ENCODE results near the gene ZNF30. TPM values are rescaled to one million over a fixed set of nuclear protein-coding genes. Genes with fewer than 3 reads are reported as not detected.
"Not testable (repeated sequence)": the region's sequence is repeated elsewhere in the genome, so short reads cannot be mapped to it uniquely, and the experiment has no call there.

The ZNF30 gene
- total RNA-seq, result 1 to 10 TPM; 3.1 to 6.6 TPM

- DNase-seq (ENCODE audit: low spot score) (peak; percentile 91), ATAC-seq (peak; percentile 98 to 99)
- peaks cover 3 to 13% of the 10 kb centered on the region in 2 donors for H3K4me1 Mint-ChIP-seq (ENCODE audit: low read depth in 2 of 2)
- no peaks in the 10 kb centered on the region for H3K36me3 Mint-ChIP-seq
- no peaks in the 10 kb centered on the region for H3K9me3 Mint-ChIP-seq
- H3K27me3 Mint-ChIP-seq, result no peaks in the 10 kb centered on the region
- peak within 1 kb of the TSS; percentile 69 to 84 for H3K27ac Mint-ChIP-seq
- H3K4me3 Mint-ChIP-seq, result peak within 1 kb of the TSS; percentile 97
These were observed at the start of gene ZNF30 for GRCh38 chr19:34926685-34927375. Gene ZNF30, plus strand, starts transcription at chr19:34926903. Its CDS starts 3,045 bp downstream, at chr19:34929948.

DNA sequence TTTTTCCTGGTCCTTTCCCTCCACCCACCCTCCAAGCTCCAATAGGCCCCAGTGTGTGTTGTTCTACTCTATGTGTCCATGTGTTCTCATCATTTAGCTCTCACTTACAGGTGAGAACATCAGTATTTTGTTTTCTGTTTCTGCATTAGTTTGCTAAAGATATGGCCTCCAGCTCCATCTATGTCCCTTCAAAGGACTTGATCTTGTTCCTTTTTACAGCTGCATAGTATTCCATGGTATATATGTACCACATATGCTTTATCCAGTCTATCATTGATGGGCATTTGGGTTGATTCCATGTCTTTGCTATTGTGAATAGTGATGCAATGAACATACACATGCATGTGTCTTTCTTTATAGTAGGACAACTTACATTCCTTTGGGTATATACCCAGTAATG, 47.1 kb upstream of the ZNF30 start:
- DNase-seq (ENCODE audit: low spot score) (no peak), ATAC-seq (no peak)
- Mint-ChIP-seq H3K9me3 (peaks cover under 1% of the 10 kb centered on the region), H3K4me3 (no peak overlapping the region), H3K36me3 (peaks cover 13% of the 10 kb centered on the region), H3K4me1 (ENCODE audit: low read depth in 2 of 2) (no peaks in the 10 kb centered on the region), H3K27ac (no peak overlapping the region), H3K27me3 (peaks cover 6 to 15% of the 10 kb centered on the region in 2 donors)

- Mint-ChIP-seq H3K27ac (no peak overlapping the region), H3K27me3 (peaks cover 9 to 18% of the 10 kb centered on the region in 2 donors), H3K4me3 (no peak overlapping the region), H3K9me3 (peaks cover 5% of the 10 kb centered on the region), H3K4me1 (ENCODE audit: low read depth in 2 of 2) (no peaks in the 10 kb centered on the region), H3K36me3 (peaks cover 18% of the 10 kb centered on the region)
- ATAC-seq, result no peak
- no peak for DNase-seq (ENCODE audit: low spot score)
These were observed 46.7 kb upstream of the ZNF30 start for GRCh38 chr19:34880034-34880433.

DNA sequence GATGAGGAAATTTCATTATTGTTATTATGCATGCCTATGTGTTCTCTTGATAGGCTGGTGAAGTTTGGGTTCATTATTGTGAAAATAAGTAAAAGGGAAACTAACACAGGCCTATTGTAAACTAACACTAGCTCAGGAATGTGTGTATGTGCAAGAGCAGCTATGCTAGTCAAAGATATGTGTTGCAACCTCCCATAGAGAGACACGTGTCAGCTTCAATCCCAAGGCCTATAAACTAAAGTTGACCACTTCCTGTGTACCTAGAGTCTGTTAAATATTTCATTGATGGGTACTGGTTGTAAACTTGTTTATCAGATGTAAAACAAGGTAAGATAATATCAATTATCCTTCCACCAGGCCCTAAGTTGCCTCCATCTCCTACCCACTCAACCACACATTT, 44.7 kb upstream of the ZNF30 start:
- H3K9me3 Mint-ChIP-seq, result peaks cover 8% of the 10 kb centered on the region

GRCh38 chr19:34888091-34888490, 38.6 kb upstream of the ZNF30 start:
- no peak for DNase-seq (ENCODE audit: low spot score)
- no peaks in the 10 kb centered on the region for H3K4me1 Mint-ChIP-seq (ENCODE audit: low read depth in 2 of 2)
- H3K27ac Mint-ChIP-seq, result no peak overlapping the region
- peaks cover 23 to 36% of the 10 kb centered on the region in 2 donors for H3K27me3 Mint-ChIP-seq
- ATAC-seq, result no peak
- peaks cover 8% of the 10 kb centered on the region for H3K9me3 Mint-ChIP-seq
- H3K4me3 Mint-ChIP-seq, result no peak overlapping the region
- H3K36me3 Mint-ChIP-seq, result peaks cover 29% of the 10 kb centered on the region

More for the DNA sequence above, 44.7 kb upstream of the ZNF30 start:
- DNase-seq (ENCODE audit: low spot score), result no peak
- Mint-ChIP-seq H3K27me3 (peaks cover 12 to 18% of the 10 kb centered on the region in 2 donors), H3K4me1 (ENCODE audit: low read depth in 2 of 2) (no peaks in the 10 kb centered on the region), H3K27ac (no peak overlapping the region), H3K4me3 (no peak overlapping the region), H3K36me3 (peaks cover 31% of the 10 kb centered on the region)
- no peak for ATAC-seq

DNA sequence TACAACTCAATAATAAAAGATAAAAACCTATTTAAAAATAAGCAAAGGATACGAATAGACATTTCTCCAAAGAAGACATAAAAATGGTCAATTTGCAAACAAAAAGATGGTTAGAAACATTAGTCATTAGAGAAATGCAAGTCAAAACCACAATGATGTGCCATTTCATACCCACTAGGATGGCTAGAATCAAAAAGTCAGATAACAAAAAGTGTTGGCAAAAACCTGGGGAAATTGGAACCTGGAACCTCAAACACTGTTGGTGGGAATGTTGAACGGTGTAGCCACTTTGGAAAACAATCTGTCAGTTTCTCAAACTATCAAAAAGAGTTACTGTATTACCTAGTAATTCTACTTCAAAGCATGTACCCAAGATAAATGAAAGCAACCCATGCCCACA, 26.5 kb upstream of the ZNF30 start:
- ATAC-seq, result no peak
- Mint-ChIP-seq H3K9me3 (no peaks in the 10 kb centered on the region), H3K4me1 (ENCODE audit: low read depth in 2 of 2) (peaks cover 1% of the 10 kb centered on the region in 2 donors), H3K27me3 (peaks cover 10 to 31% of the 10 kb centered on the region in 2 donors), H3K27ac (no peak overlapping the region), H3K4me3 (no peak overlapping the region), H3K36me3 (peaks cover 5% of the 10 kb centered on the region)
- DNase-seq (ENCODE audit: low spot score), result no peak

- Mint-ChIP-seq H3K4me1 (ENCODE audit: low read depth in 2 of 2) (peaks cover 5% of the 10 kb centered on the region in 2 donors), H3K4me3 (no peak overlapping the region), H3K27ac (no peak overlapping the region), H3K9me3 (no peaks in the 10 kb centered on the region), H3K36me3 (peaks cover 5% of the 10 kb centered on the region), H3K27me3 (peaks cover 31 to 54% of the 10 kb centered on the region in 2 donors)
- no peak for DNase-seq (ENCODE audit: low spot score)
- ATAC-seq, result peak in 1 of 2 donors; percentile 36
These were observed 21.8 kb upstream of the ZNF30 start for GRCh38 chr19:34904664-34905527.

DNA sequence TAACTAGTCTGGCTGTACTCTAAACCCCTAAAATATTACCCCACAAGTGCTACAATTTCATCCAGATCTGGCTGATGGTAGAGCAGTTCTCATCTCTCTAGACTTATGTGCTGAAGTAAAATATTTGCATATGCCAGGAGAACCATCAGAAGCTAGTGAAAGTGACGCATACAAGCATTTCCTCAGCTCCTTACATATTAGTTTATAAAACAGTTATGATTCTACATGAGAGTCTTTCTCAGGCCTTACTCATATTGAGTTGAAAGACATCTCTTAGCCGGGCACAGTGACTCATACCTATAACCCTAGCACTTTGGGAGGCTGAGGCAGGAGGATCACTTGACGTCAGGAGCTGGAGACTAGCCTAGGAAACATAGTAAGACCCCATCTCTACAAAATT, 15.9 kb upstream of the ZNF30 start:
- no peak overlapping the region for H3K27ac Mint-ChIP-seq
- ATAC-seq, result no peak
- DNase-seq (ENCODE audit: low spot score), result no peak

GRCh38 chr19:34917144-34917543, 9.6 kb upstream of the ZNF30 start:
- not testable (repeated sequence) for H3K4me1 Mint-ChIP-seq (ENCODE audit: low read depth in 2 of 2); H3K36me3 Mint-ChIP-seq; H3K4me3 Mint-ChIP-seq; DNase-seq (ENCODE audit: low spot score); ATAC-seq; H3K27ac Mint-ChIP-seq
- peaks cover 5 to 11% of the 10 kb centered on the region in 2 donors for H3K27me3 Mint-ChIP-seq
- peaks cover 11% of the 10 kb centered on the region for H3K9me3 Mint-ChIP-seq

More for the DNA sequence above, 15.9 kb upstream of the ZNF30 start:
- H3K4me3 Mint-ChIP-seq, result no peak overlapping the region
- H3K9me3 Mint-ChIP-seq, result no peaks in the 10 kb centered on the region
- no peaks in the 10 kb centered on the region for H3K4me1 Mint-ChIP-seq (ENCODE audit: low read depth in 2 of 2)
- peaks cover 28 to 39% of the 10 kb centered on the region in 2 donors for H3K27me3 Mint-ChIP-seq
- H3K36me3 Mint-ChIP-seq, result no peaks in the 10 kb centered on the region

- Mint-ChIP-seq H3K36me3 (peaks cover 5% of the 10 kb centered on the region), H3K27ac (no peak overlapping the region), H3K27me3 (peaks cover 5 to 8% of the 10 kb centered on the region in 2 donors), H3K4me3 (no peak overlapping the region), H3K9me3 (peaks cover 11% of the 10 kb centered on the region), H3K4me1 (ENCODE audit: low read depth in 2 of 2) (no peaks in the 10 kb centered on the region)
- no peak for ATAC-seq
- DNase-seq (ENCODE audit: low spot score), result no peak
These were observed 8.5 kb upstream of the ZNF30 start for GRCh38 chr19:34918190-34918589.

DNA sequence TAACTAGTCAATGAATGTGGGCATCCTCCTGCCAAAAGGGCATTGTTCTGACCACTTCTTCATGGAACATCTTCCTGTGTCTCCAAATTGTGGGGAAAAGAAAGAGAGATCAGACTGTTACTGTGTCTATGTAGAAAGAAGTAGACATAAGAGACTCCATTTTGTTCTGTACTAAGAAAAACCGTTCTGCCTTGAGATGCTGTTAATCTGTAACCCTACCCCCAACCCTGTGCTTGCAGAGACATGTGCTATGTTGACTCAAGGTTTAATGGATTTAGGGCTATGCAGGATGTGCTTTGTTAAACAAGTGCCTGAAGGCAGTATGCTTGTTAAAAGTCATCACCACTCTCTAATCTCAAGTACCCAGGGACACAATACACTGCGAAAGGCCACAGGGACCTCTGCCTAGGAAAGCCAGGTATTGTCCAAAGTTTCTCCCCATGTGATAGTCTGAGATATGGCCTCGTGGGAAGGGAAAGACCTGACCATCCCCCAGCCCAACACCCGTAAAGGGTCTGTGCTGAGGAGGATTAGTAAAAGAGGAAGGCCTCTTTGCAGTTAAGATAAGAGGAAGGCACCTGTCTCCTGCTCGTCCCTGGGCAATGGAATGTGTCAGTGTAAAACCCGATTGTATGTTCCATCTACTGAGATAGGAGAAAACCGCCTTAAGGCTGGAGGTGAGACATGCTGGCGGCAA, 6.5 kb upstream of the ZNF30 start:
- H3K4me3 Mint-ChIP-seq; H3K36me3 Mint-ChIP-seq; H3K27me3 Mint-ChIP-seq; H3K4me1 Mint-ChIP-seq (ENCODE audit: low read depth in 2 of 2); H3K27ac Mint-ChIP-seq; ATAC-seq; DNase-seq (ENCODE audit: low spot score): not testable (repeated sequence)
- peaks cover 11% of the 10 kb centered on the region for H3K9me3 Mint-ChIP-seq

DNA sequence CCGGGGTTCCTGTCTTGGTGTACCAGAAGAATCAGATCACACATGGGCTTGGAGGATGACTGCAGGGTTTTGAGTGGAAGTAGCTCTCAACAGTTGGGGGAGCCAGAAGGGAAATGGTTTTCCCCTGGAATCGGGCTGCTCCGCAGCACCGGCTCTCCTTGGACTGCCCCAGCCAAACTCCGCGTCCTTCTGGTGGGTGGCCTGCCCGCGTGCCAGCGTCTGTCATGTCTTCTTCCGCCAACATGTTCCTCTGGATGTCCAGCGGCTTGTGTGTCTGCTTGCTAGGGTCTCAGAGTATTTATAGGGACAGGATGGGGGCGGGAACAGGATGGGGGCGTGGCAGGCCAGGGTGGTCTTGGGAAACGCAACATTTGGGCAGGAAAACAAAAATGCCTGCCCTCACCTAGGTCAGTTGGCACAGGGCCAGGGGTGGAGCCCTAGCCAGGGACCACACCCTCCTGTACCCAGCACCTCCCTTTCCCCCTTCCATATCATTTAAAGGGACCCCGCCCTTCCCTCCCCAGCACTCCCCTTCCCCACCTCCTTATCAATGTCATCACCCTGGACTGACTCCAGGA, 1.3 kb upstream of the ZNF30 start:
- Mint-ChIP-seq H3K4me1 (ENCODE audit: low read depth in 2 of 2) (peaks cover 3 to 13% of the 10 kb centered on the region in 2 donors), H3K9me3 (no peaks in the 10 kb centered on the region), H3K27me3 (no peaks in the 10 kb centered on the region), H3K36me3 (no peaks in the 10 kb centered on the region), H3K27ac (no peak overlapping the region), H3K4me3 (no peak overlapping the region)
- ATAC-seq, result no peak
- no peak for DNase-seq (ENCODE audit: low spot score)

GRCh38 chr19:34926361-34926684, 380 bp upstream of the ZNF30 start:
- no peak overlapping the region for H3K27ac Mint-ChIP-seq
- no peaks in the 10 kb centered on the region for H3K9me3 Mint-ChIP-seq
- ATAC-seq (no peak), DNase-seq (ENCODE audit: low spot score) (no peak)
- H3K4me1 Mint-ChIP-seq (ENCODE audit: low read depth in 2 of 2), result peaks cover 3 to 13% of the 10 kb centered on the region in 2 donors
- H3K36me3 Mint-ChIP-seq, result no peaks in the 10 kb centered on the region
- no peaks in the 10 kb centered on the region for H3K27me3 Mint-ChIP-seq
- H3K4me3 Mint-ChIP-seq, result peak overlapping the region; percentile 97

Data from natural killer cell treated with Interleukin-12 subunit alpha and Interleukin-12 subunit beta and Interleukin-15 and Interleukin-18, amount 100 ng/mL, for 72 hours (primary cell).